ENCODE data around the gene ADCY9. TPM values are rescaled to one million over a fixed set of nuclear protein-coding genes. Genes with fewer than 3 reads are reported as not detected.

The ADCY9 gene
- total RNA-seq, 1 donor from 2014 or later = 43.2 TPM

- H3K36me3 ChIP-seq = peaks cover 71% of the 10 kb centered on the region
Measured at GRCh38 chr16:3979518-3979917, 136.7 kb downstream of the ADCY9 start.

GRCh38 chr16:3979070-3979469 is 137.2 kb downstream of the ADCY9 start:
- Histone ChIP-seq H3K36me3 (peaks cover 75% of the 10 kb centered on the region), H3K4me1 (peaks cover 7% of the 10 kb centered on the region), H3K4me3 (no peak overlapping the region), H3K27me3 (ENCODE audit: low read depth) (no peaks in the 10 kb centered on the region), H3K9me3 (no peaks in the 10 kb centered on the region), H3K27ac (no peak overlapping the region)
- no peak for ATAC-seq
- no peak for DNase-seq
- no peak for TF ChIP-seq CTCF (IDR thresholded peaks at IDR 0.05)
- intact Hi-C loops (cut with DNase I) = no loop called here

More at GRCh38 chr16:3979518-3979917, 136.7 kb downstream of the ADCY9 start:
- ATAC-seq (no peak), DNase-seq (no peak)
- Histone ChIP-seq H3K27me3 (ENCODE audit: low read depth) (no peaks in the 10 kb centered on the region), H3K4me3 (no peak overlapping the region), H3K27ac (no peak overlapping the region), H3K9me3 (no peaks in the 10 kb centered on the region), H3K4me1 (peaks cover 7% of the 10 kb centered on the region)
- no peak for TF ChIP-seq CTCF (IDR thresholded peaks at IDR 0.05)
- intact Hi-C loops (cut with DNase I) = no loop called here

- Histone ChIP-seq H3K9me3 (no peaks in the 10 kb centered on the region), H3K27me3 (ENCODE audit: low read depth) (no peaks in the 10 kb centered on the region), H3K4me3 (no peak overlapping the region), H3K4me1 (peaks cover 7% of the 10 kb centered on the region), H3K27ac (no peak overlapping the region), H3K36me3 (peaks cover 86% of the 10 kb centered on the region)
- no peak for ATAC-seq
- DNase-seq = no peak
- intact Hi-C loops (cut with DNase I) = no loop called here
- no peak for TF ChIP-seq CTCF (IDR thresholded peaks at IDR 0.05)
Measured at GRCh38 chr16:3977376-3977775, 138.9 kb downstream of the ADCY9 start.

- Histone ChIP-seq H3K27ac (no peak overlapping the region), H3K36me3 (peaks cover 84% of the 10 kb centered on the region), H3K9me3 (no peaks in the 10 kb centered on the region), H3K27me3 (ENCODE audit: low read depth) (no peaks in the 10 kb centered on the region), H3K4me3 (no peak overlapping the region), H3K4me1 (no peaks in the 10 kb centered on the region)
- no peak for ATAC-seq
- peak; percentile 1 for DNase-seq
- intact Hi-C loops (cut with DNase I) = no loop called here
- TF ChIP-seq CTCF (IDR thresholded peaks at IDR 0.05) = no peak
Measured at GRCh38 chr16:3974751-3975150, 141.5 kb downstream of the ADCY9 start.

GRCh38 chr16:3971706-3972105 is 144.5 kb downstream of the ADCY9 start:
- Histone ChIP-seq H3K27me3 (ENCODE audit: low read depth) (no peaks in the 10 kb centered on the region), H3K4me3 (no peak overlapping the region), H3K27ac (no peak overlapping the region), H3K9me3 (no peaks in the 10 kb centered on the region), H3K36me3 (peaks cover 56% of the 10 kb centered on the region), H3K4me1 (no peaks in the 10 kb centered on the region)
- ATAC-seq = no peak
- DNase-seq = peak; percentile 24
- intact Hi-C loops (cut with DNase I) = no loop called here
- TF ChIP-seq CTCF (IDR thresholded peaks at IDR 0.05) = no peak

- intact Hi-C loops (cut with DNase I) = no loop called here
- peaks cover 56% of the 10 kb centered on the region for H3K36me3 ChIP-seq
Measured at GRCh38 chr16:3971261-3971660, 145.0 kb downstream of the ADCY9 start.

More at GRCh38 chr16:3971261-3971660, 145.0 kb downstream of the ADCY9 start:
- no peak for ATAC-seq
- Histone ChIP-seq H3K4me3 (no peak overlapping the region), H3K27ac (no peak overlapping the region), H3K27me3 (ENCODE audit: low read depth) (no peaks in the 10 kb centered on the region), H3K4me1 (no peaks in the 10 kb centered on the region), H3K9me3 (no peaks in the 10 kb centered on the region)
- no peak for TF ChIP-seq CTCF (IDR thresholded peaks at IDR 0.05)
- DNase-seq = peak; percentile 4
